ENCODE measurements around the gene RABL3.

The RABL3 gene

GRCh38 chr3:120636795-120637401 lies 105.4 kb downstream of the RABL3 start:
- Histone ChIP-seq H3K4me3 (ENCODE audit: low read length) (no peak overlapping the region), H3K4me1 (ENCODE audit: control insufficient read depth, insufficient read depth, low read length) (peaks cover 12% of the 10 kb centered on the region), H3K9me3 (ENCODE audit: control insufficient read depth, low read length) (no peaks in the 10 kb centered on the region), H3K36me3 (ENCODE audit: control insufficient read depth, insufficient read depth, low read length) (no peaks in the 10 kb centered on the region), H3K9ac (ENCODE audit: low read length) (no peak overlapping the region), H3K27me3 (ENCODE audit: control insufficient read depth, insufficient read depth, low read length) (no peaks in the 10 kb centered on the region)
